ENCODE results near the gene CAVIN3. TPM values are rescaled to one million over a fixed set of nuclear protein-coding genes. Genes with fewer than 3 reads are reported as not detected.
A peak's percentile ranks its signal among the peaks of the same experiment; 100 is the strongest.

Gene CAVIN3
- total and polyA plus RNA-seq, 12 donors, result 39.3 to 186 (median 47.8) TPM

DNA sequence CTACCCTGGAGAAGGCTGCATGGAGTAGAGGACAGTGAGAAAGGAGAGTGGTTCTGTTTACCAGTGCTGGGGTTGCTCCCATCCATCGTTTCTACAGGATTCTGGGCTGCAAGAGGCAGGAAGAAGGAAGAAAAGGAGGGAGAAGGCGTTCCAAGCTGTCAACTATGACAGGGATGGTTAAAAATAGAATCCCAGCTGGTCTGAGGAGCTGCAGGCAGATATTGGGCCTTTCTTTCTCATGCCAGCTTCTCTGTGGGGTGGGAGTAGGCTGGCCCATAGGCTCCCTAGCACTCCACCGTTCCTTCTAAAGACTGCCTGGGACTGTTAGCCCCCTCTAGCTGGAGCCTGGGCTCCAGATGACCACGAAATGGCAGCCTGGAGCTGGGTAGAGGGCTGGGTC, 47.1 kb downstream of the CAVIN3 start:
- Histone ChIP-seq H3K9me3 (peaks cover 0 to 9% (median 0%) of the 10 kb centered on the region in 11 donors), H3K36me3 (no peaks in the 10 kb centered on the region), H3K4me3 (no peak overlapping the region), H3K27me3 (peaks cover 0 to 5% (median 0%) of the 10 kb centered on the region in 7 donors), H3K27ac (peak overlapping the region in 4 of 10 donors; percentile 12 to 56 (median 37)), H3K4me1 (peaks cover 0 to 24% (median 10%) of the 10 kb centered on the region in 9 donors)
- TF ChIP-seq, protein P1, sequence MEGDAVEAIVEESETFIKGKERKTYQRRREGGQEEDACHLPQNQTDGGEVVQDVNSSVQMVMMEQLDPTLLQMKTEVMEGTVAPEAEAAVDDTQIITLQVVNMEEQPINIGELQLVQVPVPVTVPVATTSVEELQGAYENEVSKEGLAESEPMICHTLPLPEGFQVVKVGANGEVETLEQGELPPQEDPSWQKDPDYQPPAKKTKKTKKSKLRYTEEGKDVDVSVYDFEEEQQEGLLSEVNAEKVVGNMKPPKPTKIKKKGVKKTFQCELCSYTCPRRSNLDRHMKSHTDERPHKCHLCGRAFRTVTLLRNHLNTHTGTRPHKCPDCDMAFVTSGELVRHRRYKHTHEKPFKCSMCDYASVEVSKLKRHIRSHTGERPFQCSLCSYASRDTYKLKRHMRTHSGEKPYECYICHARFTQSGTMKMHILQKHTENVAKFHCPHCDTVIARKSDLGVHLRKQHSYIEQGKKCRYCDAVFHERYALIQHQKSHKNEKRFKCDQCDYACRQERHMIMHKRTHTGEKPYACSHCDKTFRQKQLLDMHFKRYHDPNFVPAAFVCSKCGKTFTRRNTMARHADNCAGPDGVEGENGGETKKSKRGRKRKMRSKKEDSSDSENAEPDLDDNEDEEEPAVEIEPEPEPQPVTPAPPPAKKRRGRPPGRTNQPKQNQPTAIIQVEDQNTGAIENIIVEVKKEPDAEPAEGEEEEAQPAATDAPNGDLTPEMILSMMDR (IDR thresholded peaks at IDR 0.05), result no peak
- intact Hi-C loops (cut with DNase I), result no loop called here
- ATAC-seq (peak in 7 of 8 donors; percentile 28 to 88 (median 80)), DNase-seq (no peak)
- WGBS, 2 donors, result 23 to 41% methylated on average over 4 of the region's 4 CpGs

DNA sequence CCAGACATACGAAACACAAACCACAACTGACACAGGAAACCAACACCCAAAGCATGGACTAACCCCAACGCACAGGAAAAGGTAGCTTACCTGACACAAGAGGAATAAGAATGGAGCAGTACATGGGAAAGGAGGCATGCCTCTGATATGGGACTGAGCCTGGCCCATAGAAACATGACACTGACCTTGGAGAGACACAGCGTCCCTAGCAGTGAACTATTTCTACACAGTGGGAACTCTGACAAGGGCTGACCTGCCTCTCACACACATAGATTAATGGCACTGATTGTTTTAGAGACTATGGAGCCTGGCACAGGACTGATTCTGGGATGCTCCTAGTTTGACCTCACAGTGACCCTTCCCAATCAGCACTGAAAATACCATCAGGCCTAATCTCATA, 48.7 kb downstream of the CAVIN3 start:
- Histone ChIP-seq H3K4me1 (peaks cover 0 to 24% (median 10%) of the 10 kb centered on the region in 9 donors), H3K27me3 (peaks cover 0 to 3% (median 0%) of the 10 kb centered on the region in 7 donors), H3K27ac (no peak overlapping the region), H3K4me3 (no peak overlapping the region), H3K36me3 (no peaks in the 10 kb centered on the region), H3K9me3 (peaks cover 0 to 5% (median 0%) of the 10 kb centered on the region in 11 donors)
- intact Hi-C loops (cut with DNase I), result no loop called here
- ATAC-seq (peak in 2 of 8 donors; percentile 44 to 55), DNase-seq (no peak)
- TF ChIP-seq, protein P1 (IDR thresholded peaks at IDR 0.05), result no peak
- 48 to 49% methylated on average over 3 of the region's 3 CpGs for WGBS, 2 donors

DNA sequence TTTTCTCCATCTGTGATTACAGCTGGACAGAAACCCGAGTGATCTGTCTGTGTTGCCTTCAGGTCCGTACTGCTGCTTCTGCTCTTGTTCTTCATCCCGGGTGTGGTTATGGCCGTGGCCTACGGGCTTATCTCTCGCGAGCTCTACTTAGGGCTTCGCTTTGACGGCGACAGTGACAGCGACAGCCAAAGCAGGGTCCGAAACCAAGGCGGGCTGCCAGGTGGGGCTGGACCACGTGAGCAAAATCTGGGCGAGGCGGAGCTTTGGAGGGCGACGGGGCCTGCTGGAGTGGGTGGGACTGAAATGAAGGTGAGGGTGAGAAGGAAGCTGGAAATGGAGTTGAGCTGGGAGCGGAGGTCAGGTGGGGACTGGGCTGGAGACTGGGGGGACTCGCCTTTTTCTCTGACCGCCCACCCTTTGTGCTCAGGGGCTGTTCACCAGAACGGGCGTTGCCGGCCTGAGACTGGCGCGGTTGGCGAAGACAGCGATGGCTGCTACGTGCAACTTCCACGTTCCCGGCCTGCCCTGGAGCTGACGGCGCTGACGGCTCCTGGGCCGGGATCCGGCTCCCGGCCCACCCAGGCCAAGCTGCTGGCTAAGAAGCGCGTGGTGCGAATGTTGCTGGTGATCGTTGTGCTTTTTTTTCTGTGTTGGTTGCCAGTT, 49.6 kb downstream of the CAVIN3 start:
- no peak for ATAC-seq
- H3K9me3 ChIP-seq, result no peaks in the 10 kb centered on the region
- 85 to 94% methylated on average over 41 of the region's 41 CpGs for WGBS, 2 donors
- H3K36me3 ChIP-seq, result no peaks in the 10 kb centered on the region
- no peak for DNase-seq
- intact Hi-C loops (cut with DNase I), result no loop called here
- H3K27ac ChIP-seq, result no peak overlapping the region
- TF ChIP-seq, protein P1 (IDR thresholded peaks at IDR 0.05), result no peak
- H3K4me3 ChIP-seq, result peak overlapping the region in 1 of 10 donors; percentile 2
- H3K27me3 ChIP-seq, result no peaks in the 10 kb centered on the region
- peaks cover 0 to 24% (median 10%) of the 10 kb centered on the region in 9 donors for H3K4me1 ChIP-seq

DNA sequence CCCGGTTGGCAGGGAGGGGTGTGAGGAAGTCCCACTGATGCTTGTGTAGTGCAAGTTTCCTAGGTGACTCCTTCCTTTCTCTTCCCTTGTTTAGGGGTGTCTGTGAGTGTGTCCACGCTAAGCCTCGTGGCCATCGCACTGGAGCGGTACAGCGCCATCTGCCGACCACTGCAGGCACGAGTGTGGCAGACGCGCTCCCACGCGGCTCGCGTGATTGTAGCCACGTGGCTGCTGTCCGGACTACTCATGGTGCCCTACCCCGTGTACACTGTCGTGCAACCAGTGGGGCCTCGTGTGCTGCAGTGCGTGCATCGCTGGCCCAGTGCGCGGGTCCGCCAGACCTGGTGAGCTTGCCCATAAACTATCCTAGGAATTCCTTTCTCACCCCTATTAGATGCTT, 50.3 kb downstream of the CAVIN3 start:
- 89 to 93% methylated on average over 24 of the region's 24 CpGs for WGBS, 2 donors
- H3K4me3 ChIP-seq, result no peak overlapping the region
- H3K9me3 ChIP-seq, result no peaks in the 10 kb centered on the region
- peaks cover 0 to 24% (median 10%) of the 10 kb centered on the region in 9 donors for H3K4me1 ChIP-seq
- H3K27ac ChIP-seq, result no peak overlapping the region
- intact Hi-C loops (cut with DNase I), result no loop called here
- TF ChIP-seq, protein P1 (IDR thresholded peaks at IDR 0.05), result peak in 2 of 9 donors; percentile 9 to 32
- no peaks in the 10 kb centered on the region for H3K27me3 ChIP-seq
- no peak for DNase-seq
- ATAC-seq, result no peak
- no peaks in the 10 kb centered on the region for H3K36me3 ChIP-seq

Other genes starting within 250 kb of the CAVIN3 start
- not detected for gene OR56B4, start 212.8 kb downstream of the CAVIN3 start, total RNA-seq
- not detected for gene OR56B4, start 212.8 kb downstream of the CAVIN3 start, polyA plus RNA-seq
- not detected for gene OR52B2, start 150.2 kb downstream of the CAVIN3 start, total RNA-seq
- not detected for gene OR52B2, start 150.2 kb downstream of the CAVIN3 start, polyA plus RNA-seq
- not detected for gene OR52W1, start 121.3 kb downstream of the CAVIN3 start, total RNA-seq
- gene OR52W1, start 121.3 kb downstream of the CAVIN3 start, polyA plus RNA-seq, result not detected
- not detected for gene C11orf42, start 114.9 kb downstream of the CAVIN3 start, total RNA-seq
- gene C11orf42, start 114.9 kb downstream of the CAVIN3 start, polyA plus RNA-seq, result not detected
- gene FHIP1B, start 85.9 kb downstream of the CAVIN3 start, total RNA-seq, result 10 to 100 TPM; 13.4 to 17.3 (median 14.3) TPM
- gene FHIP1B, start 85.9 kb downstream of the CAVIN3 start, polyA plus RNA-seq, result 10 to 100 TPM; 20.2 to 23.3 TPM
- under 1 TPM in 1 of 10 donors, not detected in 9; 0.13 TPM for gene CNGA4, start 81.4 kb downstream of the CAVIN3 start, total RNA-seq
- under 1 TPM in 1 of 2 donors, not detected in 1; 0.01 TPM for gene CNGA4, start 81.4 kb downstream of the CAVIN3 start, polyA plus RNA-seq
- not detected for gene CCKBR, start 60.7 kb downstream of the CAVIN3 start, total RNA-seq
- gene CCKBR, start 60.7 kb downstream of the CAVIN3 start, polyA plus RNA-seq, result under 1 TPM in 1 of 2 donors, not detected in 1; 0.15 TPM
- gene SMPD1, start 70.0 kb upstream of the CAVIN3 start, total RNA-seq, result 10 to 100 TPM; 57.4 to 88.1 (median 67.6) TPM
- gene SMPD1, start 70.0 kb upstream of the CAVIN3 start, polyA plus RNA-seq, result 10 to 100 TPM; 53.8 to 62.1 TPM
- 10 to 100 TPM; 54.3 to 93.3 (median 65.2) TPM for gene APBB1, start 98.6 kb upstream of the CAVIN3 start, total RNA-seq
- 10 to 100 TPM; 86.1 to 90.6 TPM for gene APBB1, start 98.6 kb upstream of the CAVIN3 start, polyA plus RNA-seq
- under 1 TPM in 5 of 10 donors, not detected in 5; 0.33 to 0.55 (median 0.40) TPM for gene HPX, start 120.5 kb upstream of the CAVIN3 start, total RNA-seq
- under 1 TPM; 0.22 to 0.73 TPM for gene HPX, start 120.5 kb upstream of the CAVIN3 start, polyA plus RNA-seq
- 10 to 100 TPM in 3 of 10 donors, 1 to 10 TPM in 7; 6.3 to 12.7 (median 8.7) TPM for gene TRIM3, start 153.4 kb upstream of the CAVIN3 start, total RNA-seq
- gene TRIM3, start 153.4 kb upstream of the CAVIN3 start, polyA plus RNA-seq, result 10 to 100 TPM; 14.5 to 14.6 TPM
- 10 to 100 TPM; 12.4 to 23.0 (median 14.8) TPM for gene ARFIP2, start 160.8 kb upstream of the CAVIN3 start, total RNA-seq
- 10 to 100 TPM; 16.2 to 36.8 TPM for gene ARFIP2, start 160.8 kb upstream of the CAVIN3 start, polyA plus RNA-seq
- 10 to 100 TPM; 13.8 to 21.6 (median 17.5) TPM for gene TIMM10B, start 161.0 kb upstream of the CAVIN3 start, total RNA-seq
- 10 to 100 TPM; 10.0 to 16.3 TPM for gene TIMM10B, start 161.0 kb upstream of the CAVIN3 start, polyA plus RNA-seq
- gene DNHD1, start 176.8 kb upstream of the CAVIN3 start, total RNA-seq, result 1 to 10 TPM; 3.4 to 7.8 (median 6.5) TPM
- 10 to 100 TPM in 1 of 2 donors, 1 to 10 TPM in 1; 1.7 to 13.8 TPM for gene DNHD1, start 176.8 kb upstream of the CAVIN3 start, polyA plus RNA-seq